Inferior parietal cortex (tissue), 1 donor: ENCODE results near the gene CLTCL1.

Source experiments
- DNase-seq: peaks from one replicate; pipeline ENCODE4 v3.0.0-alpha.2; 2016; ENCODE audit errors: extremely low spot score

CLTCL1 gene

DNA sequence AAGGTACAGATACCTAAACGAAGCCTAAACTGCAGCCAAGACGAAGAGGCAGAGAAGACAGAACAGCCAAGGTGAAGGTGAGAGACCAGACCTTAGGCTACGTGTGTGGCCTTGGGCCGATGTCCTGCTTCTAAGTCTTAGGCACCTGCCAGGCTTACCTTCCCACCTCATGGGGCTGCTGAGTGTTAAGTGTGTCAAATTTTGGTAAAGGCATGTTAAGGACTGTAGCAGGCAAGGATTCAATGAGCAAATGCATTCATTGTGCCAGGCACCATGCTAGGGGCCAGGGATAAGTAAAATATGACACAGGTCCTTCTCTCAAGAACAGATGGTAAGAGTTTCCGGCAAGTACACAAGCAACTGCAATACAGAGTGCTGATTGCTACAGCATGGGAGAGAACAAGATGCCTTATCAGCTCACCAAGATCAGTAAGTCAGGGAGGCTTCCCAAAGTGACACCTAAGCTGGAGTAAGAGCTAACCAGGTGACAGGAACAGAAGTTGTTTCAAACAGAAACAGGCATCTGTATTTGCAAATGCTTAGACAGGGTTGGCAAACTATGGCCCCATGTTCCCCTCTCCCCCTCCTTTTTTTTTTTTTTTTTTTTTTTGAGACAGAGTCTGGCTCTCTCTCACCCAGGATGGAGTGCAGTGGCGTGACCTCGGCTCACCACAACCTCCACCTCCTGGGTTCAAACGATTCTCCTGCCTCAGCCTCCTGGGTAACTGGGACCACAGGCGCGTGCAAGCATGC lies 46.7 kb downstream of the CLTCL1 start:
- no peak for DNase-seq

DNA sequence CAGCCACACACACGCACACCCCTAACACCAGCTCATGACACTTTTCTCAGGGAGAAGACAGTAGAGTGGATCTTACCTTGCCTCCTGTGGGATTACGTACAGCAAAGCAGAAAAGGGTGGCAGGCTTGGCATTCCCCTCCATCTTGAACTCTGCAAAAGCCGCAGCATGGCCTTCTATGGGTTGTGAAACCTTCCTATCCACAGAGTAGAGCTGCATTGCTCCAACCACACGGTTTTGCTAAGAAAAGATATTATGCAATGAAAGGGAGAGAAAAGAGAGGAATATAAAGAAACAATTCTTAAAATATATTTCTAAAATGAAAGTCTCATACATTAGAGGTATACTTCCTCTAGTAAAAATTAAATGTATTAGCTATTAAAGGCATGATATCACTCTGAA lies 48.8 kb downstream of the CLTCL1 start:
- DNase-seq, result no peak

DNA sequence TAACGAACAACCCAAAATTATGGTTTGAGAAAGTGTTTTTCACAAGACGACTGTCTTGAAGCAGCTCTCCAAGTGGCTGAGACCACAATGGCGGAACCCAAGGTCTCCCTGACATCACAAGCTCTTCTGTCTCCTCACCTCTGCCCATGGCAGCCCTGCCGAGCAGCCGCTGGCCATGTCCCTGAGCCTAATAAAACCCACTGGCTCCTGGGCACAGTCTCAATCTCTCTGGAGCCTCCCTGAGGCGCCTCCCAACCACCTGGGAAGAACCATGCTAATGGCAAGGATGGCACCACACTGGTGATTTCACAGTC lies 50.0 kb downstream of the CLTCL1 start:
- DNase-seq, result no peak

DNA sequence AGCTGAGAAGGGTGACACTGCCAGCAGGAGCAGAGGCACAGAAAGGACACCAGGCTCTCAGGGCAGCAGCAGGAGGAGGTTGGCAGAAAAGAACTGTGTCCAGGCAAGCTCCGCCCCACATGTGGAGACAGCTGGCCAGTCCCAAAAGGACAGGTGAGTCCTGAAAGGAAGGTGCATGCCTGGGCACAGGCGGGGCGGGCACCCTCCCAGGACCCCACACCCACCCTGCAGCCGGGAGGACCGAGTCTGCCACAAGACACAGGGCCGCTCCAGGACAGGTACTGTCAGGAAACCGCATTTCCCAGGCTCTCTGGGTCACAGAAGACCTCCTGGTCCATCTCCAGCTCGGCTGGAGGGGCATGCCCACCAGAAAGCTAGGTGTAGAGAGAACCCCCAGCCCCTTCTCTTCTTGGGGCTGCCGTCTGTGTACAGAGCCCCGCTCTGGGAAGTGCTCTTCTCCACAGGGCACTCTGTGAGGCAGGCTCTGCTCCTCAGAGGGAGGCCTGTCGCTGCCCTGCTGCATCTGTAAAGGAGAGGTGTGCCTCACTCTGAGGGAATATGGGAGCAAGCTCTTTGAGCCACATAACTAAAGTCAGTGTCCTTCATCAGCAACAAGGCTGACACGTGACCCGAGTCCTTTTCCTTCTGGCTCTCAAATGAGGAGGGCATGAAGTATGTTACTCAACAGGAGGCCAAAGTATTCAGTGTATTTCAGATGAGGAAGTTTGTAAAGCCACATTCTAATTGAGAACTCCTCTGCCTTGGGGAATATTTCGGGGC lies 50.5 kb downstream of the CLTCL1 start:
- no peak for DNase-seq

DNA sequence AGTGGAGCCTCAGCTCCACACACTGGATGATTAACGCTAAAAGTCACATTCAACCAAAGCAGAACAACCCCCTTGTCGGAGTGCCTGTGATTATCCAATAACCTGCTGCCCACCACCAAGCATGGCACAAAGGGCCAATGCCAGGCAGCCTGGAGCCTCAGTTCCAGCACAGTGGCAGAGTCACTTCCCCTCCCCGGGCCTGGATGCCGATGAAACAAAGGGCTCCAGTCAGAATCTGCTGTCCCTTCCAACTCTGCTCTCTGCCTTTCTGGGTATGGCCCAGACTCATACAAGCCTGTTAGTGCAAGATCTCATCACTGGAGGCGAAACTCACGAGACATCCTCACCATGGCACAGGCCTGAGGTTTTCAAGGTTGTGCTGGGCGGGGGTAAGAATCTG lies 52.1 kb downstream of the CLTCL1 start:
- DNase-seq, result peak; percentile 39

DNA sequence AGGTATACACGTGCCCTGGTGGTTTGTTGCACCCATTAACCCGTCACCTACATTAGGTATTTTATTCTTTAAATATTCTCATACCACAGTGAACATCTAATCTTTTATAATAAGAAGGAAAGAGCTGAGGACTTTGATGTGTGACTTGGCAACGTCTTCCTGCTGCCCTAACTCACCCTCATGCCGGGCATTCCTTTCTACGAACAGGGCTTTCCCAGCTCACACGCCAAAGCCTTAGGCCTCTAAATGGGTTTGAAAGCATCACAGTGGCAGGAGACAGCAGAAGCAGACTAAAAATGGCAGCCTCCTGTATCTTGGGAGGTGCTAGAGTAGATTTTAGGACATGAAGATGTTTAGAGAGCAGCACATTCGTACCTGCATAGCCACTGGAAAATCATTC lies 52.6 kb downstream of the CLTCL1 start:
- DNase-seq, result no peak

DNA sequence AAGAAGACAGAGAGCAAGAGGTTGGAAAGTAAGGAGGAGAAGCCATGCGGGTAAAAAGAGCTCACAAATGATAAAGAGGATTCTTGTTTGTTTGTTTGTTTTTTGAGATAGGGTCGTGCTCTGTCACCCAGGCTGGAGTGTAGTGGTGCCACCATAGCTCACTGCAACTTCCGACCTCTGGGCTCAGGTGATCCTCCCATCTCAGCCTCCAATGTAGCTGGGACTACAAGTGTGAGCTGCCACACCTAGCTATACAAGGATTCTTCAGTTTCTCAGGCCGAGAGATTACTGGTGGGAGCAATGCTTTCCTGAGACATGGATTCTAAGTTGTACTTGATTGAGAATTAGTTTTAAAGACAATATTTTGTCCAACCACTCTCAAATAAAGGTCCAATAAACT lies 55.6 kb downstream of the CLTCL1 start:
- DNase-seq, result no peak

DNA sequence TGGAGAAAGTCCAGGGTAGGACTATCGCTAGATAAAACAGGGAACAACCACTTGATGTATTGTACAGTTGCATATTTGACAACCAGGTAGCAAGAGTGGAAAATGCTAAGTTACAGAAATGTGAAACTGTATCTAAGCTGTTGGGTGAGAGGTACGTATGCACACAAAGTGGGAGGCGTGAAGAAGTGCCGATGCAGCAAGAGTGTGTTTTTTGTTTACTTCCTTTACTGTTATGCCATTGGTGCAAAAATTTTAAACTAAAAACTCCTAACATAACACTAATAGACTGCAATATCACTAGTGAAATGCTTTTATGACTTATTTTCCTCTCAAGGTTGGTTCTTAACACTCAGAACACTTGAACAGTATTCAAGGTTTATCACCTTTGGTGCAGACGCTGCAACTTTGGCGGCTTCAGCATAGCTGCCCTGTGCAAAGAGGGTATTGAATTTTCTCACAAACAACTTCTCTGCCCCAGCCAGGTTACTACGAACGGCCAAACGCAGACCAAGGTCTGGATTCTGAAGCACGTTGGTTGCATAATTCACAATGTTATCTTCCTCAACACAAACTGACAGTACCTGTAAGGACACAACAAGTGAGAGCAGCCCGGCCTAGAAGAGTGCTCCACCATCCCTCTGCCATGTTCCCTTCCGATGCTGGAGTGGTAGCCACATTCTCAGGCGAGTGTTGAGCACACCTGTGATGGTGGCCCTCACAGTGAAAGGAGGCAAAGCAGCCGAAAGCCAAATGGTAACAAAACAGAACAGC lies 57.2 kb downstream of the CLTCL1 start:
- no peak for DNase-seq

DNA sequence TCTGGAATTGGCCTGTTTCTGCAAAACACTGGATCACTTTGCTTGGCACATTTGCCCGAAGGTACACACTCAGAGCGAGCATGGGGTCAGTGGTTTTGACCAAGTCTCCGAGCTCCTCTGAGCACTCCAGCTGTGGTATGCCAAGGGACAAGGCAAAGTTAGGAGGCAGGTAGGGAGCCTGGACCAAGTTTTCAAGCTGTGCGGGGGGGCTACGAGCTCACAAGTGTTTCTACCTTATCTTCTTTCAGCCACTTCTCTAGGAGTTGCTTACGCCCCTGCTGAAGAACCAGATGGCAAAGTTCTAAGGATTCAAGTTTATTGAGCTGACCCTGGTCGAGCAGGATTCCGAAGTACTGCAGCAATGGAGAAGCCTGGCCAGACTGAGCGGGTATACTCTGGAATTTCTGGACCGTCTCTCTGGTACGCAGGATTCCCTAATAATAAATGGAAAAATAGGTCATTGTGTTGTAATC lies 58.3 kb downstream of the CLTCL1 start:
- DNase-seq, result no peak

DNA sequence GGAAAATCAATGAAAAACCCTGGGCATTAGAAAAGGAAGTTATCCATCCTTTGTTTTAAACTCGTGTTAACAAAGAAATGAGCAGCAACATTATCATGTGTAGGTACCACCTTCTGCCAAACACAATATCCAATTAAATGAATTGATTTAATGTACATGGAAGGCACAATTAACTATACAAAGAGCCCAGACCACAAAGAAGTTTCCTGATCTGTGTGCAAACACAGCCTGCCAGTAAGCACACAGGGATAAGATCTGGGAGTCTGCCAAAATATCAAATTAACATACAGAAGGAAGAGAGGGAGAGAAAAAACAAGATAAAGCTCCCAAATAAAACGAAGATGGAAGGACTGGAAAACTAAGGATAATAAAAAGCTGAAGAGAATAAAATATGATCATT lies 58.9 kb downstream of the CLTCL1 start:
- DNase-seq, result no peak

DNA sequence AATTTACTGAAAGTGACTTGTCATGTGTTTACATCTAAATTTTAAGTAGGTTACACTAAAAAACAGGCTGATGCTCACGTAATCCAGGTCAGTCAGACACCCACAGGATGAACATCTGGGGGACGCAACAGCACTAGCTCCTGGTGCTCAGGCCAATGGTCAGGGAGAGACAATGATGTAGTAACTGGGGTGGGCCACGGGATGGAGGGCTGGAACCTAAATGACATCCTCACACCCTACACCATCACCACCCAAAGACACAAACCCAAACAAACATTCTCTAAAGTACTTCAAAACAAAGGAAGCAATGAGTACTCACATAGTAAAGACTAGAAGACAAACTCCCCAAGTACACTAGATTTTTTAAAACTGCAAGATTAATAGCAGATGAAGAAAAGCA lies 59.5 kb downstream of the CLTCL1 start:
- no peak for DNase-seq

DNA sequence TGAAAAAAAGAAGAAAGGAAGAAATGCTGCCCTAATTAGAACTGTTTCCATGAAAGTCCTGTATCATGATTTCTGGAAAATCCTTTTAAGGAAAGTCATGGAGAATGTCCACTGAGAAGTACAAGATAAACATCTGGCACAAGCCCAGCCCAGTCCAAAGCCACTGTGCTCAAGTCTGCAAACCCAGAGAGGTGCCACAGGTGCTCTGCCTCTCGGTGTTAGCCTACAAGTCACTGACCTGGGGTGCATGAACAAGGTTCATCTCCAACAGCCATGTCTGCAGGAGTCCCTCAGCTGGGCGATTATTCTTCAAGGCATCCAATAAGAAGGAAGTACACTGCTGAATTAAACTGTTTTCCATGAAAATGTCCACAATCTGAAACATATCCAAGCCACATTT lies 61.9 kb downstream of the CLTCL1 start:
- no peak for DNase-seq

DNA sequence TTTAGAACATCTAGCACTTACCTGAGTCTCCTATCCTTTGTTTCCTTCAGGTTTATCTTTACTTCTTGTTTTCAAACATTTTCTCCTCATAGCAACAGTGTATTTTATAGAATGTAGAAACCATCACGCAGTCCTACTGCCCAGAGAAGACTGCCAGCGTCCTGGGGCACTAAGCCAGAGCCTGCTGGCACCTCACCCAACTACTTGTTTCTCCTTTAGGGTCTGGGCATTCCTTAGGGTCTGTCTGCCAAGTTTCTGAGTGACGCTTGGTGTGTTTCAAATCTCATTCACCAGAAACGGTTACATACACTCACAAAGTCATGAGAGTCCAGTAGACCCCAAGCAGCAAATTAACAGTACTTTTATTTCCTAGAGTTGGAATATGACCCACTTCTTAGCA lies 63.3 kb downstream of the CLTCL1 start:
- no peak for DNase-seq

DNA sequence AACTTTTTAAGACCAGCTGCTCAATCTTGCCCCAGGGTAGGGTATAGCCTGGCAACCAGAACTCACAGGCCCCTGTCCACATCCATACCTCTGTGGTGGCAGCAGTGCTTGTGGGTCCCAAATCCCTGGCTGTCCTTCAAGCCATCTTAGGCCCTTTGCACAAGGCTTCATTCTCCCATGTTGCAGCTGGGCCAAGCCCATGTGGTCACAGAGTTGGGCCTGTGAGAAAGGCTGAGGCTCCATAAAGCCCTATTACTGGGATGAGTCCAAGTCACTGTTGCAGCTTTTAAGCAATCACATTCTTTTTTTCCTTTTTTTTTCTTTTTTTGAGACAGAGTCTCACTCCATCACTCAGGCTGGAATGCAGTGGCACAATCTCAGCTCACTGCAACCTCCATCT lies 65.1 kb downstream of the CLTCL1 start:
- DNase-seq, result no peak

DNA sequence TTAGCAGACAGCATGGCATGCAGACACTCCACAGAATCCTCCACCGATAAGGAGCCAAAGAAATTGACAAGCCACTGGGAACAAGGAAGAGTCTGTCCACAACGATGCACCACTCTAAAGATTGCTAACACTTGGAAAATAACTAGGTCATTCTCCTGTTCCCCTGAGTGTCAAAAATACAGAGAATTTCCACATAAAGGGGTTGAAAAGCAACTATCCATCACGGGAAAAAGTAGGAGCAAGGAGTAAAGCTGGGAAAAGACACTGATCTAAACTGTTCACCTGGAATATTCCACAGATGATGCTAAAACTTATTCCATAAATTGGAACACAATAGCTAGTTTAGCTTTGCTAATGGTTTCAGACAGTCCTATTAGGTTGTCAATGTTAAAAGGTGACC lies 66.0 kb downstream of the CLTCL1 start:
- DNase-seq, result no peak

DNA sequence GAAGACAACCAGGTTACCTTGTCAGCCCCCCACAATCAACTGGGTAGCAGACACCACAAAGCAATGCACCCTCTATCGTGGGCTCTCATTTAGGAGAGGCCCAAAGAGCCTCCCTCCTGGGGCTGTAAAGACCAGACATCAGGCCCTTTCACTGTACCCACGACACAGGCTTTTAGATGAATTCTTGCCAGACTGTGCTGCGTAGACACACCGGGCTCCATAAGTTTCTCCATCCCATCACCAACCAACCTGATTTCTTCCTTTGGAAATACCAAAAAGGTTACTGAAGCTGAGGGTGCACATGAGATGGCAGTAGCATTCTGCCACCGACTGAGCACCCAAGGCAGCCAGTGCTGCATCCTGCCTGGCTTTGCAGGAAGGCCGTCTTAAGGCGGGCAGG lies 66.5 kb downstream of the CLTCL1 start:
- no peak for DNase-seq

DNA sequence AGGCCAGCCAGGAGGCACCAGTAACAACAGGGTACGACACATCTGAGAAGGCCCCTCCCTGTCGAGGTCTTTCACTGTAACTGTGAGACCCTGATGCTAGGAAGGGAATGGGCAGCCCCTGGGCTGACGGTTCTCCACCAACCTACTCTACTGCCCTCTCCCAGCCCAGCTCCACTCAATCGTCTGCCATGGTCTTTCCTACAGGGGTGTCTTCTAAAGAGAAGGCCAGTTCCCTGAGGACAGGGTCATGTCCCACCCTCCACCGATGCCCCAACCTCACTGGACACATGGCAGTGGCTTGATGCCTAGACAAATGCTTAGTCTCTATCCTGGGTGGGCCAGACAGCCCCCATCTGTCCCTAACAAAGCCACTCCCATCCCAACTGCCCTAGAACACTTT lies 67.0 kb downstream of the CLTCL1 start:
- no peak for DNase-seq

DNA sequence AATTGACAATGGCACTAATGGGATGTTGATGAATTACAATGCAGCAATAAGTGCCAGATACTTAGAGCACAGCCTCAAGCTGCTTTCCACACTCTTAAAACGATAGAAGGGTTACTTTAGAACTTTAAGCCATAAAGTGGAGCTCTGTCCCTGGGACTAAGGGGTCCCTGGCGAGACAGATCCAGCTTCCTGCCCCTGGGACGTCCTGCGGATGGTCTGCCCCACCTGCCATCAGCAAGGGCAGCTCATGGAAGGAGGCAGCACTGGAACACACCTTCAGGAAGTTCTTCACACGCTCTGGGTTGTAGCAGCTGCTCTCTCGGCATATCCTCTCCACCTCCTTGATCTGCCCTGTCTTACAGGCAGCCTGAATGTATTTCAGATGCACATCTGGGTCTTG lies 67.9 kb downstream of the CLTCL1 start:
- no peak for DNase-seq

DNA sequence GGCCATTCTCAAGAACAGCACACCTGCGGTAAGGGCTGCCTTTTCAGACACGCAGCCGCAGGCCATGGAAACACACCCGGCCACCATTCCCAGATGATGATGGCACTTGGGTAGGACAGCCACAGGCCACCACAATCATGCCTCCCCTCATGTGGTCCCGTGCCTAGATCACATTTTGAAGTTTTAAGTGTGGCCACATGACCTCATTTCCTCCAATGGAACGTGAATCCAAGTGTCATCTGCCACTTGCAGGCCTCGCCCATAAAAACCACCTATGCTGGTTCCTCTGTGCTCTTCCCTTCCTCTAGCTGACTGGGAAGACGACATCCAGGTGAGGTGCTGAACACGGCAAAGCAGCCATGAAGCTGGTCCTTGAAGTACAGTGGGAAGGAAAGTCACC lies 68.4 kb downstream of the CLTCL1 start:
- no peak for DNase-seq

DNA sequence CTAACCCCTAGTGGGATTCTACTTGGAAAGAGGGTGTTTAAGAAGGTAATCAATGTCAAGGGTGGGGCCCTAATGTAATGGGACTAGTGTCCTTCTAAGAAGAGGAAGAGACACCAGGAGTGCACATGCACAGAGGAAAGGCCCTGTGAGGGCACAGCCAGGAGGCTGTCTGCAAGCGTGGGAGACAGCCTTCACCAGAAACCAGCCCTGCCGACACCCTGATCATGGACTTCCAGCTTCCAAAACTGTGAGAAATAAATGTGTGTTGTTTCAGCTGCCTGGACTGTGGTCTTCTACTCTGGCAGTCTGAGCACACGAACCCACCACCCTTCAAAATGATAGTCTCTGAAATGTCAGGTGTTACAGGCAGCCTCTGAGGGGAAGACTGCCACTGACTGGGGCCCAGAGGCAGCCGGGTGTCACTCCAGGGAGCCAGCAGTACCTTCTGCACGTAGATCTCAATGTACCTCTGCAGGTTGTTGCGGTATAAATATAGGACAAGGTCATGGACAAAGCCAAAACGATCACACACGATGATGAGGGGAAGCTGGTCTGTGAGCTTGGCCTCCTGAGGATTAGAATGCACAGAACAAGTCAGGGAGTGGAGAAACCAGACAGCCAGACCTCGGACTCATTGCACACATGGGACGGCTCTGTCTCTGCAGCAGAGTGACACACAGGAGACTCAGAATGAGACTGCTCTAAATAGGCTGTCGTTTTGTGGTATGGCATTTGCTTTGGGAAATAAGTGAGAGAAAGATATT lies 69.1 kb downstream of the CLTCL1 start:
- no peak for DNase-seq

DNA sequence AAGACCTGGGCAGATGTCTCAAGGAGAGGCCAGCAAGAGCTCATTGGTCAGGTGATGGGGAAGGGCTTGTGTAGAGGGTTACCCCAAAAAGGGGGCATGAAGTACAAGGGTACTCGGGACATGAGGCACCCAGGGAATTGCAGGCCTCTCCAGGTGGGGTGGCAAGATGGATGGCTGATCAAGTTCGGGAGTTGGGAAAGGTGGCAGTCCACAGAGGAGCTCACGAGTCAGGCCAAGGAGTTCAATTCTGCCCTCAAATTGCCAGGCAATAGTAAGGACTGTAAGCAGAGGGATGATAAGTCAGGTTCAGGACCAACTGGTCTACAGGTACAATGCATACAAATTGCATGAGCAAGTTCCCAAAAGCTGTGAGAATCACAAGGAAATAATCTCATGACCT lies 70.7 kb downstream of the CLTCL1 start:
- no peak for DNase-seq
